NT2/D1 (cell line): ENCODE data around the gene CYB5R4.

Experiments used
- YY1 ChIP-seq: IDR thresholded peaks from 2 replicates; pipeline ENCODE4 v1.6.1; 2011; ENCODE audit not compliant: insufficient read length, insufficient read depth
- ZNF274 ChIP-seq: IDR thresholded peaks from 2 replicates; pipeline ENCODE4 v1.6.1; 2011; ENCODE audit warnings: mild to moderate bottlenecking, low read depth, low read length

DNA sequence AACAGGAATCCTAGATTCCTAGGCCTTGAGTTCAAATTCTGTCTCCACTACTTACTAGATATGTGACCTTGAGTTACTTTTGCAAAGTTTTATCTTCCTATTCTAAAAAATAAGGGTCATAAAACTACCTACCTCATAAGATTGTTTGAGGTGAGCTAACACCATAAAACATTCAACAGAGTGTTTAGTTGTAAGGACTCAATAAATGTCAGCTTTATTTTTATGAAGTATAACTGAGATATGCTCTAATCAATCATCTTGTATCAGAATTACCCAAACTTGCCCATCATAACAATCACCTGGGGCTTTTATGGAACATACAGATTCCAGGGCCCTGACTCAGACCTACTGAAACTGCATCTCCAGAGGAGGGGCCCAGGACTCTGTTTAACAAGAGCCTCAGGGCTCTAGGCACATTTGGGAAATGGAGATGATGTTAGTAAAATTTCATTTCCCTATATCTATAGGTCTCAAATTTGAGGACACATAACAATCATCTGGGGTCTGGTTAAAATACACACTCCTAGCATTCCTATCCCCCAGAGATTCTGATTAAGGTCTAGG, 138.6 kb downstream of the CYB5R4 start:
- no peak for TF ChIP-seq YY1
- no peak for TF ChIP-seq ZNF274
